Urothelium cell line (cell line): ENCODE measurements around the gene BPTF.
"Not testable (repeated sequence)": the region's sequence is repeated elsewhere in the genome, so short reads cannot be mapped to it uniquely, and the experiment has no call there.

Source experiments
- DNase-seq: peaks from one replicate; pipeline ENCODE4 v3.0.0; 2011; ENCODE audit warnings: low spot score, mixed read lengths
- FAIRE-seq: peaks from 2 replicates; lab custom pipeline; 2011; peaks lifted over from hg19 to GRCh38; lab: Jason Lieb, UNC

The BPTF gene

DNA sequence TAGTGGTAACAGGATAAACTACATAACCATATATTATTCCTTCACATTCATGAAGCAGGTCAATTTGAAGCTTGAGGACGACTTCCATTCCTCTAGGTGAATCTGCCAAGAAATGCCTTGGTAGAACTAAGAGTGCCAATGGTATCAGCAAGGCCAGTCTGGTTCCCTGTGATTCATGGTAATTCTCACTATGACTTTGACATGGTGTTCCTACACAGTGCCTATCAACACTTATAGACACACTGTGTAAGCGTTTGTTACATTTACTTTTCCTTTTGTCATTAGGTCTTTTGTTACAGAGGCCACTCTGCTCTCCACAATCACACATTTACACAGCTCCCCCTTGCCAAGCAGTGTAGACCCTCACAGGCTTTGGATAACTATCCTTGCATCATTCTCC lies 136.9 kb downstream of the BPTF start:
- DNase-seq, FAIRE-seq: not testable (repeated sequence)

DNA sequence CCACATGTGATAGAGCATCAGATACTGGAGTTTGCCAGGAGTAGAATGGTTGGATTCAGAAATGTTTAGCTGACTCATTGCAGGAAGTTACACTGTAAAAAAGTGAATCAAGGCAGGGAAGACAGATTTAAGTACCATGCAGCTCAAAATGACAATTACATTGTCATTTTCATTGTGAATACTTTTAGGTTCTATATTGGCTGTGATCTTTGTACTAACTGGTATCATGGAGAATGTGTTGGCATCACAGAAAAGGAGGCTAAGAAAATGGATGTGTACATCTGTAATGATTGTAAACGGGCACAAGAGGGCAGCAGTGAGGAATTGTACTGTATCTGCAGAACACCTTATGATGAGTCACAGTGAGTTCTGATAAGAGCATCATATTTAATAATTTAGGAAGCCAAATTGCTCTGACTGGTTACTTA lies 137.9 kb downstream of the BPTF start:
- peak; percentile 30 for DNase-seq
- FAIRE-seq, result not testable (repeated sequence)

DNA sequence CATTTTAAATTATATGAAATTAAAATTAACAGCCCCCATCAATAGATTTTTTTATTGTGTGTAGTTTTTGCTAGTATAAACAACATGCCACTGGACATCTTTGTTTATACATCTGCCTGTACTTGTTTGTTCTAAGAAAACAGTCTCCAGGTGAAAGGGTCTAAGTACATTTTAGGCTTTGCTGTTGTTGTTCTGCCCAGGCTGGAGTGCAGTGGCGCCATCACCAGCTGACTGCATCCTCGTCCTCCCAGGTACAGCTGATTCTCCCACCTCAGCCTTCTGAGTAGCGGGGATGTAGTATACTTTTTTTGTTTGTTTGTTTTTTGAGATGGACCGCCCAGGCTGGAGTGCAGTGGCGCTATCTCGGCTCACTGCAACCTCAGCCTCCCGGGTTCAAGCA lies 145.5 kb downstream of the BPTF start:
- no peak for DNase-seq
- FAIRE-seq, result no peak

DNA sequence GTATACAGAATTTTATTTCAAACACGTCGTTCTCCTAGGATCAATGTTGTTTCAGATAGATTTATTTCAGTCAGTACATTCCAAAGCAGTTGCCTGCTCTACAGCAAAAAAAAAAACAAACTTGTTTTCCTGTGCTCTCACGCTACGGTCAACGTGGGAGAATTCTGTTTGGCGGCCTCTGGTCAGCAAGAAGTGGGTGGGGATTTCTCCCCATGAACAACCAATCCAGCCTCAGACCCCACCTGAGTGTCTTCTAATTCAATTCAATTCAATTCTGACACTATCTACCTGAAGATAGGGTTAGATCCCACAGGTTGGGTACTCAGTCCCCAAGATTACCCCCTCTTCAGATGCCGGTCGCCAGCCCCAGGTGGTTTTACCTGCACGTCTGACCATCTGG lies 148.9 kb downstream of the BPTF start:
- FAIRE-seq, result no peak

DNA sequence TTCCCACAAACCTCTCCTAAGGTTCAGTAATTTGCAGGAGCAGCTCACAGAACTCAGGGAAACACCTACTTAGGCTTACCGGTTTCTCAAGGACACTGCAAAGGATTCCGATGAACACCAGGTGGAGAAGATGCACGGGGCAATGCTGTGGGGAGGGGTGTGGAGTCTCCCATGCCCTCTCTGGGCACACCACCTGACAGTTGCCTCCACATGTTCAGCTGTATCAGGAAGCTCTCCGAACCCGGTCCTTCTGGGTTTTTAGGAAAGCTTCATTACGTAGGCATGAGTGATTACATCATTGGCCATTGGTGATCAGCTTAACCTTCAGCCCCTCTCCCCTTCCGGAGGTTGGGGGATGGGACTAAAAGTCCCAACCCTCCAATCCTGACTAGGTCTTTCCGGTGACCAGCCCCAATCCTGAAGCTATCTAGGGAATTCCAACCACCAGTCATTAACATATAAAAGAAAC lies 149.3 kb downstream of the BPTF start:
- no peak for FAIRE-seq
- no peak for DNase-seq

More for the DNA sequence above, 148.9 kb downstream of the BPTF start:
- DNase-seq, result no peak

DNA sequence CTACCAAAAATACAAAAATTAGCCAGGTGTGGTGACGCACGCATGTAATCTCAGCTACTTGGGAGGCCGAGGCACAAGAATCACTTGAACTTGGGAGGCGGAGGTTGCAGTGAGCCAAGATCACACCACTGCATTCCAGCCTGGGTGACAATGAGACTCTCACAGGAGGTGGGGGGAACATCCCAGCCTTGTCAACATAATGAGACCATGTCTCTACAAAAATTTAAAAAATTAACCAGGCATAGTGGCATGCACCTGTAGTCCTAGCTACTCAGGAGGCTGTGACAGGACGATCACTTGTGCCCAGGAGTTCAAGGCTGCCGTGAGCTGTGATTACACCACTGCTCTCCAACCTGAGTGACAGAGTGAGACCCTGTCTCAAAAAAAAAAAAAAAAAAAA lies 151.0 kb downstream of the BPTF start:
- DNase-seq, FAIRE-seq: not testable (repeated sequence)

DNA sequence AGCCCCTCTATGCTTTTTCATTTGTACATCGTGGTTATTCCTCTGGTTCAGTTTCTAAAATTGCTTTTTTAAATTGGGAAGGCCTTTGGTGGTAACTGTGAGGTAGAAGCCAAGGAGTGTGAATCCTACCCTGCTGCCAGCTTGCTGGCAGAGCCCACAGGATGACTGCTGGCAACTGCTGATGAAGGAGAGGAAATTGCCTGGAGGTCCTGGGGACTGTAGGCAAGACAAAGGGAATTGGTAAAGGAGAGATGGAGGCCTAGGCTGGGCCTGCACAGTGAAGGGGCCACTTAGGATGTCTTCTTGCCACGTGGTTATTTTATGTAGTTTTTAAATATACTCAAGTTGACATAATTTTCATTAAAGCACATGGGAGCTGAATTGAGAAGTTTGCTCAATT lies 155.2 kb downstream of the BPTF start:
- DNase-seq (no peak), FAIRE-seq (no peak)

DNA sequence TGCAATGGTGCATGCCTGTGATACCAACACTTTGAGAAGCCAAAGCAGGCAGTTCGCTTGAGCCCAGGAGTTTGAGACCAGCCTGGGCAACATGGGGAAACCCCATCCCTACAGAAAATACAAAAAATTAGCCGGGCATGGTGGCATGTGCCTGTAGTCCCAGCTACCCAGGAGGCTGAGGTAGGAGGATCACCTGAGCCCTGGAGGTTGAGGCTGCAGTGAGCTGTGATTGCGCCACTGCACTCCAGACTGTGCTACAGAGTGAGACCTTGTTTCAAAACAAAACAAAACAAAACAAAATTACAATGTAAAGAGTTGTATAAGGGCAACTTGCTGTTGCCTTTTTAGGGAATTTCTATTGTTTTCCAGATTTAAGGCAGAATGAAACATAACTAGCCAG lies 155.6 kb downstream of the BPTF start:
- not testable (repeated sequence) for DNase-seq

DNA sequence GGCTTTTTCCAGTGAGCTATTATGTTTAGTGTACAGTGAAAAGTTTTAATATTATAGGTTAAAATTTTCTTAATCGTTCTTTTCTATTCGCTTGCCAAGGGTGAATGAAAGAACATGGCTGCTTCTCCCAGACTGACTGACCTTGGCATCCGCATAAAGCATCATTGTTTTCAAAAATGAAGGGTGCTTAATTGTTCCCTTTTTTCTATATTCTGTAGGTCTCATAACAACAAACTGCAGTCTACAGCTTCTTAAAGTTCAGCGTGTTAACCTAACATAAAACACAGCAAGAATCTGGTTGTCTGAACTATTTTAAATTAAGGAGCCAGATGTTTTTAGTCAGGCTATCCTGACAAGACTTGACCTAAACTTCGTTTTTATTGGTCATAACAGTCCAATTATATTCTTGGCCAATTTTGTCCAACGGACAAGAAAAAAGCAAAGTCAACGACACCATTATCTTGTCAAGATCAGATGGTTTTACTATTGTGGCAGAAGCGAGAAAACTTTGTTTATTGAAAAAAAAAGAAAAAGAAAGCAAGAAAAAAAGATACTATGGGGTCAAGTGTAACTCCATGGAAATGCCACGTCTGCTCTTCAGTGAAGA lies 156.8 kb downstream of the BPTF start:
- FAIRE-seq, result no peak
- no peak for DNase-seq

More for the DNA sequence above, 155.6 kb downstream of the BPTF start:
- not testable (repeated sequence) for FAIRE-seq

DNA sequence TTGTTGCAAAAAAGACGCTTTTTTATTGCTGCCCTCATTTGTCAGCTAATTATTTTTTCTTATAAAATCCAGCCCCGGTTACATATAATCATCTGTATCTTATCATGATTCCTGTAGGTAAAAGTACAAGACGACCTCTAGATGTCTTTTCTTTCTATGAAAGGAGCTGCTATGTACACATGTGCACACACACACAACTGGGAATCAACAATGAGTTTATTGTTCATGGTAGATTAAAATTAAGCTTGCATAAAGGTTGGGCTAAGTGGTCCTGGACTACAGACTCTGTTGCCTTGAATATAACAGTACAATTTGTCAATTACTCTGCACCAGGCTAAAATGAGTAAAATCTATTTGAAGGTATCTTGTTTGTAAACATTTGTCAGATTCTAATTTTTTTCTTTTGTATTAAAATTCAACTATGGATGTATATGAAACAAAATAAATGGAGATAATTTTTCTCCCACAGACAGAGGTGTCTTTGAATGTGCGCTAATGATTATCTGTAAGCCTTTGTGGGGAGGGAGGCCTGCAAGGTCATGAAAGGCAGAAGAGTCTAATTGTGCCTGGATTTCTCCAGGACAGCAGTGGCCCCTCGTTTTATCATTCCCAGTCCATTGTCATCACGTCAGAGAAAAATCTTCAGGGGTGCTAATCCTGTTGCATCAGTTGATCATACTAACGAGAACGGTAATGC lies 157.5 kb downstream of the BPTF start:
- FAIRE-seq (no peak), DNase-seq (no peak)

DNA sequence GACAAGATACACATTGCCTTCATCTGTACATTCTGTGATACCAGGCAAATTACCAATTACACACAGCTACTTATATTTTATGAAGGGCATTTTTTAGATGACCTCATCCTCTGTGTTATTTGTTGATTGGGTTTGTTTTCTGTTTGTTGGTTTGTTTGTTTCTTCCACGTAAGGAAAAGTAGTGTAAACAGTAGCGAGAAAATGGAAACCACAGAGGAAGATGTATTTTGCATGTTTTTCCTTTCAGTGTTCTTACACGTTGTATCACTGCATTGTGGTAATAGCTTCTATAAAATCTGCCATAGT lies 158.0 kb downstream of the BPTF start:
- peak; percentile 46 for FAIRE-seq
- DNase-seq, result no peak

DNA sequence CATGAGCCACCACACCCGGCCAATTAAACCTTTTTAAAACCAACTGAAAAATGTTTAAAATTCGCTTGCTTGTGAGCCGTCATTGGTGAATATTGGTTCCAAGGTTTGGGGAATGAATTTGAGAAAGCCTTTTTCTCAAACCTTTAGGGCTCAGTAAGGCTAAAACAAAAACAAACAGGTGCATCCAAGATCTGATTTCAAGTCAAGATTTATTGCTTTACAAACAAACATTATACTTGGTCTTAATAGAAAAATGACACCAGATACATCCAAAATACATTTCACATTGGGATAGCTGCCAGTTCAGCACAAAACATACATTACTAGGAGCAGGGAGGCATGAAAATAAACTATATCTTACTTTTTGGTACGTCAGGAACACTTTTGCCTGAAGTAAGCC lies 165.6 kb downstream of the BPTF start:
- DNase-seq, result no peak

DNA sequence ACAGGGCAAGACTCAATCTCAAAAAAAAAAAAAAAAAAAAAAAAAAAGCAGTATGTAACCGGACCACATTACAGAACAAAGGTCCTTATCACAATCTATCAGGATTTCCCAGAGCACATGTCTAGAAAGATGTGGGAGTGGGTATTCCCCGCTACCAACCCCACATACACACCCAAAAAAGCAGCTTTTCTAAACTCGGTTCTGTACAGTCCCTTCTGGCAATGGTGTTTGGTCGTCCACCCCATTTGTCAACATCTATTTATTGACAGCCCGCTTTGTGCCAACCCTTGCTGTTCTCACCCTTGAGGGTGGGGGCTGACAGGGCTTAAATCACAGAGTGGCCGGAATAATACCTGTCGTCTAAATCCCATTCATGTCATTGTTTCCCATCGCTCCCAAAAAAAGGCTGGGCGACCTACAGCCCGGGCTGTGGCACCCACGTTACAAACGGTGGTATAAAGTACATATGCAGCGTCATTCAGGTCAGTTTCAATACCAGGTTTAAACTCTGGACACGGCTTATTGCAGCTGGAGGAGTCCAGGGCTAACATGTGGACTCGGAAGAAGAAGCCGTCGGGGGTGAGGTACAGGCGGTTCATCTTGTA lies 167.3 kb downstream of the BPTF start:
- FAIRE-seq (peak; percentile 50), DNase-seq (no peak)

More for the DNA sequence above, 165.6 kb downstream of the BPTF start:
- FAIRE-seq, result no peak

DNA sequence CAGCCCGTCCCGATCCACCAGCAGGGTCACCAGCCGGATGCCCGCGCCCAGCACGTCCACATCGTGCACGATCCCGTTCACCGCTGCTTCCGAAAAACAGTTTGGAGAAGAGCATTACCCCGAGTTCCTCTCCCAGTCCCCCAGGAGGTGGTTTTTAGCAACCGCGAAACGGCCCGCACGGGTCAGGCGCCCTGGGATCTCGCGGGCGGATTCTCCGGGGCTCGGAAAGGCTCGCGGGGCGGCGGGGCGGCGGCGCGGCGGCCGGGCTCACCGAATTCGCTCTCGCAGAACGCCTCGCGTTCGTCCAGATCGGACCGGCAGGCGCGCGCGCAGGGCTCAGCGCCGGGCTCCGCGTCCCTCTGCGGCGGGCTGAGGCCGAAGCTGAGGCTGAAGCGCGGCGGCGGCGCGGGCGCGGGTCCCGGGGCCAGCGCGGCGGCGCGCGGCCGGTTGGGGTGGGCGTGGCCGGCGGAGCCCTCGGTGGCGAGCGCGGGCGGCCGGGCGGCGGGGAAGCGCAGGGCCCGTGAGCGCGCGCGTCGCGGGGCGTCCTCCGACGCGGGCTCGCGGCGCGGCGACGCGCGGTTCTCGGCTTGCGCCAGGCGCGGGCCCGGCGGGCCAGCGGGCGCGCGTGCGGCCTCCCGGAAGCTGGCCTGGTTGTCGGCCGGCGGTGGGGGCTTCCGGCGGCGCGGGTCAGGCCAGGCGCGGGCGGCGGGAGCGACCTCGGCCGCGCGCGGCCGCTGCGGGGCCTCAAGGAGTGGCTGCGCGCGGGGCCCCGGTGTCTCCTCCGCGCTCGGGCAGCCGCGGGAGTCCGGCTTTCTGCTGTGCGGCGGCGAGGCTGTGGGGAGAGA lies 168.1 kb downstream of the BPTF start:
- peak; percentile 96 for DNase-seq
- peak; percentile 42 for FAIRE-seq

DNA sequence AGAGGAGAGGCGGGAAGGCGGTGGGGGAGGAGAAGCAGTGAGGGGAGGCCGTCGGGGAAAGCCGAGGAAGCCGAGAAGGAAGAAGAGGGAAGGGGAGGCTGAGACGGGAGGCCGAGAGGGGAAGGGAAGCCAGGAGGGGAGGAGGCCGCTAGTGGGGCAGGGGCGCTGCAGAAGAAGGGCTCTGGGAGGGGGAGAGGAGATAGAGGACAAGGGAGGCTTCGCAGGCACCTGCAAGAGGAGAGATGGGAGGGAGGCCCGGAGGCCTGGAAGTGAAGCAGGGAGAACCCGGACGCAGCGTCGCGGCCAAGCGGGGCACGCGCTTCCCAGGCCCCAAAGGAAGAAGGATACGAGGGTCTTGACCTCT lies 168.7 kb downstream of the BPTF start:
- DNase-seq (peak; percentile 58), FAIRE-seq (no peak)

DNA sequence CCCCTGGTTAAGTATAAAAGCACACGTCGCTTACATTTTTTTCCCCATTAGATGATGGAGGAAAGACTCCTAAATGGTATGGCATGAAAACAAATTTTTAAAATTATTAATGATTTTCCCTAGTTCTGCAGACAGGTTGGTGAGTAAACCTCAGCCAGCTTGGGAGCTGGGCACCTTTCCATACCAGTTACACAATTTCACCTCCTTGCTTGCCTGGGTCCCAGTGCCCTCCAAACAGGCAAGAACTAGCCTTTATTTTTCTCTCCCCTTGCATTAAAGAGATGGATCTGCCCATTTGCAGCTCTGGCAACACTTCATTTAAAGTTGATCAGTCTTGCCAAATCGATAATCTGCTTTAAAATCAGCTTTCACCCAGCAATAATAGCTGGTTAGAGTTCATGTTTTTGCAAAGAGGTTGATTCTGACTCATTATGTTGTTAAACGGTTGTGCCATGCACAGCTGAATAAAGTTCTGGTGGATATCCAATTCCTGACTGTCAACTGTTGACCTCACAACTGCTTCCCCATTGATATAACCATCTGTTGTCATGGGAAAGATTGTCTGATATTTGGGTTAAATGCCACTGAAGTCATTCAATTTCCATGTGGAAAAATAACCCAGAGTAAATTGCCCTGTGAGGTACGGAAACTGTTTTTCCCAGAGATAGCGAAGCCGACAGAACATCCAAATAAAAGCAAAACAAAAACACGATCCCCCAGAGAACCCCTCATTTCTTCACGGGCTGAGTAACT lies 169.7 kb downstream of the BPTF start:
- DNase-seq, result no peak
- no peak for FAIRE-seq

DNA sequence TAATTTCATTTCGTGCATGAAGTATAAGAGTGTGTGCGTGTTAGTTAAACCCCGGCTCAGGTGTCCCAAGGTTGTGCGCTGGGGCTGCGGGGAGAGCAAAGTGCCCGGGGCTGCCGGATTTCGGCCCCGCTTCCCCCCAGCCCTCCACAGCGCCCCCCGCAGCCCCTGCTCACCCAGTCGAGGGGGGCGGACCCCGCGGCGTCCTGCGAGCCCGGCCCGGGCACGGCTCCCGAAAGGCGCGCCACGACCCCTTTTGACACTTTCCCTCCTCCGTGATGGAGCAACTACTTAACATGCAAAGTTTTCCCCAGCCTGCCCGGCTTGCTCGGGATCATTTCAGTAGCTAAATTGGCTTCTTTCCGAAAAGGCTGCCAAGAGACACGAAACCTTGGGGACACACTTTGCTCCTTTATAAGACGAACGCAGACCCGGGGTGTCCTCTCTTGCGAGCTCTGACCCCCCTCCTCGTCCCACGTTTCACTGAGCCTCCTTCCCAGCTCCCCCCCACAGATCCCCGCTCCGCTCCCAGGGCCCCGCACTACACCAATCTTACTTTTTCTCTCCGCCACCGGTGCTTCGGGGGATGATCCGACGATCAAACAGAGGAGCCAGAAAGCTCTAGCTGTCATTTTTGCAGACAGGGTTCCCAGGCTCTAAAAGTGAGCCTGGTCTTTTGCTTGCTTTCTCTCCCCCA lies 170.4 kb downstream of the BPTF start:
- DNase-seq, result no peak
- FAIRE-seq, result no peak

DNA sequence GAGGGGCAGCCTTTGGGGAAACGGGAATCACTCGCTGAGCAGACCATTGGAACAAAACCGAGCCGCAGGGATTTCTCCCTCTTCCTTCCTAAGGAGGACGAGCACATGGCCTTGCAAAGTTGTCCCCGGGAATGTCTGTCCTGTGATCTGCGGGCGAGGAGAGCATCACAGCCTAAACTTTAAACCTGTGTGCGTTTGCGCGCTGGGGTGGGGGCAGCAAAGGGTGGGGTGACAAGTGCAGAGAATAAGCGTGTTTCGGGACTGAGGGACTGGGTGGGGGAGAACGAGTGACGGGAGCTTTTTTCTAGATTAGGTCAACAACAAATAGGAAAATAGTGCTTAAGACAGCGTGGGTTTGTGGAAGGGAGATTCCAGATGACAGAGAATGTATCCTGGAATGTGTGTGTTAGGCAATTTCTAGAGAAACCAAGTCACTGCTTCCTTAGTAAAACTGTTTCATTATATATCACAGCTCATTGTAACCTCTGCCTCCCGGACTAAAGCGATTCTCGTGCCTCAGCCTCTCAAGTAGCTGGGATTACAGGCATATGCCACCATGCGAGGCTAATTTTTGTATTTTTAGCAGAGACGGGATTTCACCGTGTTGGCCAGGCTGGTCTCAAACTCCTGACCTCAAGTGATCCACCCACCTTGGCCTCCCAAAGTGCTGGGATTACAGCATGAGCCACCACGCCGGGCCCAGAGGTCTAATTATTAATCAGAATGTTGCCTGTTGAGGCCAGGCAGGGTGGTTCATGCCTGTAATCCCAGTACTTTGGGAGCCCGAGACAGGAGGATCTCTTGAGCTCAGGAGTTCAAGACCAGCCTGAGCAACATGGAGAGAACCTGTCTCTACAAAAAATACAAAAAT lies 171.2 kb downstream of the BPTF start, which contains the start of gene C17orf58:
Gene C17orf58 (minus strand): TSS at position 169 of the 871 bp plus-strand sequence. CDS start 271 bp downstream, outside the sequence.
- not testable (repeated sequence) for DNase-seq, FAIRE-seq

DNA sequence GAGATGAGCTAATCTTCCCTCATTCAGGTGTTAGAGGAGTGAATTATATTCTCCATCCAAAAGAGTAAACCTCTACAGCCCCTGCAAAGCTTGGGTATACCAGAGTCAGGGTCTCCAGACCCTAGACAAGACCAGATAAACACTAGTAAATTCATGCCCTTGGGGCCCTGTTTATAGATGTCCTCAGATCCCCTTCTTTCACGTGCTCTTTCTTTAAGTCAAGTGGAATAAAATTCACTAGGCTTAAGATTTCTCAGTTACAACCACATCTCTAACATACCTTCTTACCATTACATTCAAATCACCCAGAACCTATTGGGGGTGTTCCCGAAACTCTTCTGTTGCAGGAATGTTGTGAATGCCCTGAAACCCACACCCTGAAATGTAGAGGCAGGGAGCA lies 173.2 kb downstream of the BPTF start:
- FAIRE-seq, result no peak

More for the DNA sequence above, 173.2 kb downstream of the BPTF start:
- DNase-seq, result no peak
